Left lung (tissue), 10 donors: Measurements from ENCODE around the gene SLIT2. TPM values are rescaled to one million over a fixed set of nuclear protein-coding genes. Genes with fewer than 3 reads are reported as not detected.

Source experiments
- ATAC-seq: fragments of 200-7000 bp; cut with Tn5 transposase; one replicate; pipeline ENCODE4 v1.9.1; 2020; ENCODE audit warnings: moderate library complexity
- DNase-seq, 4 donors: peaks; one replicate each; pipeline ENCODE4 v3.0.0-alpha.2; 2013 to 2020
- H3K27ac ChIP-seq, 2 donors: fragments of 200-600 bp; sonication (generic) in 1 of 2; one replicate each; pipeline versions ENCODE4 v1.5.0 to v1.8.0; 2020 to 2021
- H3K27me3 ChIP-seq, 2 donors: fragments of 200-600 bp; sonication (generic) in 1 of 2; one replicate each; pipeline versions ENCODE4 v1.5.0 to v1.8.0; 2020 to 2021
- H3K36me3 ChIP-seq, 2 donors: fragments of 200-600 bp; sonication (generic) in 1 of 2; one replicate each; pipeline versions ENCODE4 v1.5.0 to v1.8.0; 2020 to 2021
- H3K4me1 ChIP-seq, 2 donors: fragments of 200-600 bp; one replicate each; pipeline ENCODE4 v1.8.0; 2021
- H3K4me3 ChIP-seq, 2 donors: fragments of 200-600 bp; sonication (generic) in 1 of 2; one replicate each; pipeline versions ENCODE4 v1.5.0 to v1.8.0; 2020 to 2021; ENCODE audit warnings: mild to moderate bottlenecking in 1 of 2
- H3K9me3 ChIP-seq, 2 donors: fragments of 200-600 bp; sonication (generic) in 1 of 2; one replicate each; pipeline versions ENCODE4 v1.5.0 to v1.8.0; 2020 to 2021
- CTCF ChIP-seq, 2 donors: fragments of 200-600 bp; sonication (generic) in 1 of 2; IDR thresholded peaks; one replicate each; pipeline versions ENCODE4 v1.5.0 to v1.8.0; 2021; ENCODE audit warnings: antibody characterized with exemption in 2 of 2
- intact Hi-C, 2 donors: fragments of 100-400 bp; cut with DNase I; formaldehyde crosslinking; loops; one replicate each; pipeline versions ENCODE4 v1.11.2 to v1.14.2; 2022
- polyA plus RNA-seq, 6 donors: library from polyadenylated mRNA; unstranded; fragments of 120-200 nt; gene quantifications; one replicate each; pipeline ENCODE4 v1.2.1, GENCODE V29; 2013; ENCODE audit not compliant: insufficient read length in 6 of 6
- total RNA-seq, 2 donors: library from RNA; stranded (reverse); fragmentation: NEBNext Ultra II Directional; extraction: Animal tissue kit (Norgen Biotek cat#: 25700); gene quantifications; one replicate each; pipeline ENCODE4 v1.2.1, GENCODE V29; 2021
- donor health status: DM: no; HTN: yes; CAD: no.
- donor health status: DM: no; HTN: no; CAD: no.

The SLIT2 gene
- total and polyA plus RNA-seq, 8 donors = 56.9 to 175 (median 153) TPM

GRCh38 chr4:20264688-20265087, 13.0 kb downstream of the SLIT2 start:
- no peaks in the 10 kb centered on the region for H3K36me3 ChIP-seq
- H3K27me3 ChIP-seq = no peaks in the 10 kb centered on the region
- H3K4me3 ChIP-seq = no peak overlapping the region
- H3K4me1 ChIP-seq = no peaks in the 10 kb centered on the region
- TF ChIP-seq CTCF (IDR thresholded peaks at IDR 0.05) = no peak
- no peak for ATAC-seq
- no peaks in the 10 kb centered on the region for H3K9me3 ChIP-seq
- intact Hi-C loops = no loop called here
- DNase-seq = no peak
- H3K27ac ChIP-seq = no peak overlapping the region

GRCh38 chr4:20265726-20266125, 14.0 kb downstream of the SLIT2 start:
- ATAC-seq = no peak

GRCh38 chr4:20266215-20267082, 14.7 kb downstream of the SLIT2 start:
- peak; percentile 30 for ATAC-seq
- intact Hi-C loops = no loop called here

More at GRCh38 chr4:20265726-20266125, 14.0 kb downstream of the SLIT2 start:
- no peaks in the 10 kb centered on the region for H3K9me3 ChIP-seq
- H3K4me1 ChIP-seq = no peaks in the 10 kb centered on the region
- H3K36me3 ChIP-seq = no peaks in the 10 kb centered on the region
- H3K4me3 ChIP-seq = no peak overlapping the region
- intact Hi-C loops = no loop called here
- no peak overlapping the region for H3K27ac ChIP-seq
- no peak for TF ChIP-seq CTCF (IDR thresholded peaks at IDR 0.05)
- DNase-seq = no peak
- H3K27me3 ChIP-seq = no peaks in the 10 kb centered on the region

GRCh38 chr4:20268028-20268427, 16.3 kb downstream of the SLIT2 start:
- no peak overlapping the region for H3K27ac ChIP-seq
- no peaks in the 10 kb centered on the region for H3K9me3 ChIP-seq
- no peaks in the 10 kb centered on the region for H3K36me3 ChIP-seq
- no peak for ATAC-seq
- no peak overlapping the region for H3K4me3 ChIP-seq
- TF ChIP-seq CTCF (IDR thresholded peaks at IDR 0.05) = no peak
- peaks cover 0 to 4% of the 10 kb centered on the region in 2 donors for H3K4me1 ChIP-seq
- H3K27me3 ChIP-seq = no peaks in the 10 kb centered on the region
- DNase-seq = no peak
- intact Hi-C loops = no loop called here

More at GRCh38 chr4:20266215-20267082, 14.7 kb downstream of the SLIT2 start:
- no peak for DNase-seq
- no peak for TF ChIP-seq CTCF (IDR thresholded peaks at IDR 0.05)
- Histone ChIP-seq H3K27me3 (no peaks in the 10 kb centered on the region), H3K9me3 (no peaks in the 10 kb centered on the region), H3K4me3 (no peak overlapping the region), H3K27ac (peak overlapping the region in 1 of 2 donors; percentile 39), H3K36me3 (no peaks in the 10 kb centered on the region), H3K4me1 (no peaks in the 10 kb centered on the region)

- Histone ChIP-seq H3K27ac (no peak overlapping the region), H3K36me3 (no peaks in the 10 kb centered on the region), H3K4me3 (no peak overlapping the region), H3K27me3 (no peaks in the 10 kb centered on the region), H3K9me3 (no peaks in the 10 kb centered on the region), H3K4me1 (peaks cover 0 to 4% of the 10 kb centered on the region in 2 donors)
- no peak for TF ChIP-seq CTCF (IDR thresholded peaks at IDR 0.05)
- intact Hi-C loops = no loop called here
- DNase-seq (no peak), ATAC-seq (no peak)
Measured at GRCh38 chr4:20269320-20269719, 17.6 kb downstream of the SLIT2 start.
